ENCODE results near the gene TRIM8. TPM values are rescaled to one million over a fixed set of nuclear protein-coding genes. Genes with fewer than 3 reads are reported as not detected.
A peak's percentile ranks its signal among the peaks of the same experiment; 100 is the strongest.

TRIM8 gene
- total and polyA plus RNA-seq, 8 donors = 40.0 to 253 (median 75.8) TPM

GRCh38 chr10:102681696-102682095 is 37.4 kb downstream of the TRIM8 start:
- no peak for DNase-seq
- no peak overlapping the region for H3K27ac ChIP-seq
- H3K36me3 ChIP-seq = peaks cover 0 to 46% (median 24%) of the 10 kb centered on the region in 4 donors
- no peaks in the 10 kb centered on the region for H3K9me3 ChIP-seq
- H3K4me1 ChIP-seq = peaks cover 6 to 27% (median 27%) of the 10 kb centered on the region in 4 donors
- intact Hi-C loops (cut with DNase I; ENCODE audit: low total_unique reads) = no loop called here
- no peaks in the 10 kb centered on the region for H3K27me3 ChIP-seq
- H3K4me3 ChIP-seq = no peak overlapping the region
- WGBS, 5 donors = 82 to 84% (median 82%) methylated on average over 5 of the region's 5 CpGs
- no peak for TF ChIP-seq POLR2A (IDR thresholded peaks at IDR 0.05)
- TF ChIP-seq EP300 (IDR thresholded peaks at IDR 0.05) = no peak
- no peak for TF ChIP-seq POLR2AphosphoS5 (IDR thresholded peaks at IDR 0.05)
- no peak for TF ChIP-seq CTCF (IDR thresholded peaks at IDR 0.05)

GRCh38 chr10:102682416-102682815 is 38.1 kb downstream of the TRIM8 start:
- peaks cover 6 to 20% (median 20%) of the 10 kb centered on the region in 4 donors for H3K4me1 ChIP-seq
- no peak overlapping the region for H3K4me3 ChIP-seq
- H3K27me3 ChIP-seq = no peaks in the 10 kb centered on the region
- WGBS, 5 donors = 71 to 83% (median 82%) methylated on average over 7 of the region's 7 CpGs
- H3K9me3 ChIP-seq = no peaks in the 10 kb centered on the region
- no peak for TF ChIP-seq POLR2A (IDR thresholded peaks at IDR 0.05)
- TF ChIP-seq CTCF (IDR thresholded peaks at IDR 0.05) = peak in 1 of 7 experiments; percentile 8
- TF ChIP-seq EP300 (IDR thresholded peaks at IDR 0.05) = no peak
- no peak for TF ChIP-seq POLR2AphosphoS5 (IDR thresholded peaks at IDR 0.05)
- peaks cover 0 to 49% (median 28%) of the 10 kb centered on the region in 4 donors for H3K36me3 ChIP-seq
- intact Hi-C loops (cut with DNase I; ENCODE audit: low total_unique reads) = no loop called here
- DNase-seq = no peak
- no peak overlapping the region for H3K27ac ChIP-seq

GRCh38 chr10:102682981-102683380 is 38.7 kb downstream of the TRIM8 start:
- peaks cover 6 to 14% (median 14%) of the 10 kb centered on the region in 4 donors for H3K4me1 ChIP-seq
- no peaks in the 10 kb centered on the region for H3K9me3 ChIP-seq
- TF ChIP-seq CTCF (IDR thresholded peaks at IDR 0.05) (no peak), EP300 (IDR thresholded peaks at IDR 0.05) (no peak), POLR2AphosphoS5 (IDR thresholded peaks at IDR 0.05) (no peak), POLR2A (IDR thresholded peaks at IDR 0.05) (no peak)
- no peak overlapping the region for H3K27ac ChIP-seq
- H3K27me3 ChIP-seq = no peaks in the 10 kb centered on the region
- intact Hi-C loops (cut with DNase I; ENCODE audit: low total_unique reads) = no loop called here
- no peak for DNase-seq
- 85 to 93% (median 91%) methylated on average over 4 of the region's 4 CpGs for WGBS, 5 donors
- H3K4me3 ChIP-seq = no peak overlapping the region
- H3K36me3 ChIP-seq = peaks cover 0 to 53% (median 29%) of the 10 kb centered on the region in 4 donors

- Histone ChIP-seq H3K9me3 (no peaks in the 10 kb centered on the region), H3K27me3 (no peaks in the 10 kb centered on the region), H3K4me3 (no peak overlapping the region), H3K36me3 (peaks cover 0 to 61% (median 37%) of the 10 kb centered on the region in 4 donors), H3K27ac (no peak overlapping the region), H3K4me1 (peaks cover 2 to 7% (median 7%) of the 10 kb centered on the region in 4 donors)
- TF ChIP-seq POLR2A (IDR thresholded peaks at IDR 0.05) (no peak), POLR2AphosphoS5 (IDR thresholded peaks at IDR 0.05) (no peak), CTCF (IDR thresholded peaks at IDR 0.05) (no peak), EP300 (IDR thresholded peaks at IDR 0.05) (no peak)
- intact Hi-C loops (cut with DNase I; ENCODE audit: low total_unique reads) = no loop called here
- DNase-seq = no peak
- WGBS, 5 donors = 73 to 95% (median 91%) methylated on average over 4 to 5 of the region's 5 CpGs
These were observed 39.5 kb downstream of the TRIM8 start for GRCh38 chr10:102683736-102684135.
